Hepatocyte (in vitro differentiated cells): Measurements from ENCODE around the gene UNC93B1. TPM values are rescaled to one million over a fixed set of nuclear protein-coding genes. Genes with fewer than 3 reads are reported as not detected.
"Not testable (repeated sequence)": the region's sequence is repeated elsewhere in the genome, so short reads cannot be mapped to it uniquely, and the experiment has no call there.

ENCODE experiments used
- DNase-seq: peaks from one replicate; pipeline ENCODE4 v3.0.0-alpha.2; 2016; ENCODE audit warnings: low spot score
- H2AFZ ChIP-seq: fragments of 200-600 bp; sonication (generic); 2 replicates; pipeline ENCODE4 v1.6.0; 2016; ENCODE audit warnings: antibody characterized with exemption, mild to moderate bottlenecking
- H3K27ac ChIP-seq: fragments of 200-600 bp; sonication (generic); 2 replicates; pipeline ENCODE4 v1.5.1; 2016; ENCODE audit warnings: mild to moderate bottlenecking
- H3K27me3 ChIP-seq: fragments of 200-600 bp; sonication (generic); 2 replicates; pipeline ENCODE4 v1.6.1; 2016
- H3K36me3 ChIP-seq: fragments of 200-600 bp; sonication (generic); replicated peaks from 2 replicates; pipeline ENCODE4 v1.5.1; 2016; ENCODE audit warnings: low read depth; ENCODE audit not compliant: insufficient read depth
- H3K4me1 ChIP-seq: fragments of 200-600 bp; sonication (generic); 2 replicates; pipeline ENCODE4 v1.5.1; 2016; ENCODE audit warnings: mild to moderate bottlenecking, moderate library complexity; ENCODE audit not compliant: insufficient read depth
- H3K4me2 ChIP-seq: fragments of 200-600 bp; sonication (generic); 2 replicates; pipeline ENCODE4 v1.6.0; 2016
- H3K4me3 ChIP-seq: fragments of 200-600 bp; sonication (generic); 2 replicates; pipeline ENCODE4 v1.5.1; 2016; ENCODE audit warnings: mild to moderate bottlenecking
- H3K79me2 ChIP-seq: fragments of 200-600 bp; sonication (generic); 2 replicates; pipeline ENCODE4 v1.6.0; 2017; ENCODE audit warnings: mild to moderate bottlenecking
- H3K9me2 ChIP-seq: fragments of 200-600 bp; sonication (generic); replicated peaks from 2 replicates; pipeline ENCODE4 v1.6.0; 2017; ENCODE audit warnings: mild to moderate bottlenecking; ENCODE audit not compliant: insufficient read depth
- H3K9me3 ChIP-seq: fragments of 200-600 bp; sonication (generic); 2 replicates; pipeline ENCODE4 v1.5.1; 2016; ENCODE audit warnings: low read depth, mild to moderate bottlenecking
- H4K20me1 ChIP-seq: fragments of 200-600 bp; sonication (generic); 2 replicates; pipeline ENCODE4 v1.6.0; 2016; ENCODE audit warnings: mild to moderate bottlenecking; ENCODE audit not compliant: insufficient read depth, poor library complexity, severe bottlenecking
- CTCF ChIP-seq: fragments of 200-600 bp; sonication (generic); IDR thresholded peaks from 2 replicates; pipeline ENCODE4 v1.5.1; 2016; ENCODE audit warnings: antibody characterized with exemption, mild to moderate bottlenecking; ENCODE audit not compliant: poor library complexity
- WGBS: methylation state at CpG from one replicate; pipeline ENCODE4 v1.1.6; 2016; ENCODE audit warnings: low lambda C conversion rate; ENCODE audit errors: missing lambda C conversion rate; 5-methylcytosine and 5-hydroxymethylcytosine counted together
- polyA plus RNA-seq: library from polyadenylated mRNA; unstranded; fragments of >200 nt; fragmentation: Nextera tagmentation; extraction: Ambion mirVana; gene quantifications from 2 replicates; pipeline ENCODE4 v1.2.1, GENCODE V29; 2016
- total RNA-seq: library from RNA; depleted of rRNA; stranded (reverse); fragments of >200 nt; gene quantifications from 2 replicates; pipeline ENCODE4 v1.2.3, GENCODE V29; 2014

Gene UNC93B1
- total and polyA plus RNA-seq, 2 experiments from 2014 or later = 23.5 to 38.0 TPM

- H3K36me3 ChIP-seq, H3K79me2 ChIP-seq, H3K9me2 ChIP-seq, H3K27me3 ChIP-seq, H3K4me1 ChIP-seq, H3K9me3 ChIP-seq, H4K20me1 ChIP-seq: not testable (repeated sequence)
- Histone ChIP-seq H2AFZ (peak overlapping the region; percentile 96), H3K4me3 (peak overlapping the region; percentile 79), H3K4me2 (peak overlapping the region; percentile 99), H3K27ac (peak overlapping the region; percentile 51)
- peak; percentile 54 for TF ChIP-seq CTCF
- peak; percentile 77 for DNase-seq
- 1% methylated on average over 34 of the region's 57 CpGs for WGBS
Observed at GRCh38 chr11:67955461-67956007, 48.4 kb downstream of the UNC93B1 start.

- not testable (repeated sequence) for H4K20me1 ChIP-seq, H3K9me2 ChIP-seq, DNase-seq, H3K36me3 ChIP-seq, H3K27ac ChIP-seq, H3K9me3 ChIP-seq, H3K4me1 ChIP-seq, H3K79me2 ChIP-seq, H3K27me3 ChIP-seq
- peak overlapping the region; percentile 96 for H2AFZ ChIP-seq
- peak overlapping the region; percentile 99 for H3K4me2 ChIP-seq
- peak overlapping the region; percentile 79 for H3K4me3 ChIP-seq
- 21% methylated on average over 6 of the region's 26 CpGs for WGBS
Observed at GRCh38 chr11:67954971-67955370, 48.9 kb downstream of the UNC93B1 start.

GRCh38 chr11:67954251-67954650 is 49.6 kb downstream of the UNC93B1 start:
- not testable (repeated sequence) for H3K79me2 ChIP-seq, H3K9me3 ChIP-seq, H2AFZ ChIP-seq, H3K27ac ChIP-seq, H4K20me1 ChIP-seq, H3K36me3 ChIP-seq, DNase-seq, H3K4me3 ChIP-seq, H3K4me2 ChIP-seq, H3K4me1 ChIP-seq, H3K9me2 ChIP-seq, H3K27me3 ChIP-seq
- WGBS = 88% methylated on average over 14 of the region's 14 CpGs

GRCh38 chr11:67950705-67951104 is 53.2 kb downstream of the UNC93B1 start:
- not testable (repeated sequence) for H2AFZ ChIP-seq, H3K27me3 ChIP-seq, H3K9me3 ChIP-seq, H3K4me1 ChIP-seq, H3K27ac ChIP-seq, H3K4me3 ChIP-seq, H4K20me1 ChIP-seq, H3K36me3 ChIP-seq, H3K9me2 ChIP-seq, DNase-seq, H3K79me2 ChIP-seq, H3K4me2 ChIP-seq
- WGBS = 71% methylated on average over 8 of the region's 8 CpGs

- not testable (repeated sequence) for H3K4me1 ChIP-seq, H3K36me3 ChIP-seq, H3K4me2 ChIP-seq, H3K27ac ChIP-seq, H3K79me2 ChIP-seq, H2AFZ ChIP-seq, H3K9me2 ChIP-seq, H3K9me3 ChIP-seq, H4K20me1 ChIP-seq, H3K27me3 ChIP-seq, DNase-seq, H3K4me3 ChIP-seq
- 74% methylated on average over 7 of the region's 7 CpGs for WGBS
Observed at GRCh38 chr11:67947785-67948184, 56.1 kb downstream of the UNC93B1 start.

- H3K27ac ChIP-seq = peak overlapping the region; percentile 60
- H3K4me1 ChIP-seq, H3K36me3 ChIP-seq, H4K20me1 ChIP-seq, H3K9me3 ChIP-seq, H3K27me3 ChIP-seq, DNase-seq, H3K4me3 ChIP-seq, H3K4me2 ChIP-seq, H3K79me2 ChIP-seq, H3K9me2 ChIP-seq, H2AFZ ChIP-seq: not testable (repeated sequence)
- WGBS = 77% methylated on average over 4 of the region's 4 CpGs
Observed at GRCh38 chr11:67946403-67946802, 57.5 kb downstream of the UNC93B1 start.
